Measurements from ENCODE around the gene BRINP1.
"Not testable (repeated sequence)": the region's sequence is repeated elsewhere in the genome, so short reads cannot be mapped to it uniquely, and the experiment has no call there.

Gene BRINP1

DNA sequence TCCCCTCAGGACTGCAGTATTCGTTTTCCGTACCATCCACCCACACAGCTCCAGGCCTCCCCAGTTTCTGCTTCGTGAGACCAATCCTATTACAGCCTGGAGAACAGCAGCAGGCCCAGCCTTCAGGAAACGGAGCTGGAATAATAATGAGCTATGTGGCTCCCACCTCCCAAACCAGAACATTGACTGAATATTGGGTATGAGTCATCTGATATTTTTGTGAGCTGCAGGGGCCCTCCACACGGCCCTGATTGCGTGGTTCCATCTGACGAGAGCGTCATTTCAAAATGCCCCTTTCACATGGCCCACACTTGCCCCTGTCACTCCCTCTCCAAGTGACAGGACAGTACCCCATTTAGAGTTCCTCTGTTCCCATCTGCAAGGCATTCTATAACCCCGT, 192.0 kb downstream of the BRINP1 start:
- DNase-seq, result no peak
- Histone ChIP-seq H3K36me3 (ENCODE audit: control insufficient read depth, insufficient read depth, low read length) (no peaks in the 10 kb centered on the region), H3K27ac (ENCODE audit: insufficient read depth, low read length, poor library complexity, severe bottlenecking) (no peak overlapping the region), H3K4me3 (ENCODE audit: insufficient read depth, low read depth, low read length, poor library complexity, severe bottlenecking) (no peak overlapping the region), H3K27me3 (replicated peaks; ENCODE audit: control insufficient read depth, insufficient read depth, low read length, poor library complexity, severe bottlenecking) (no peaks in the 10 kb centered on the region), H3K4me1 (ENCODE audit: control insufficient read depth, insufficient read depth, low read length, poor library complexity, severe bottlenecking) (no peaks in the 10 kb centered on the region), H3K9me3 (ENCODE audit: control insufficient read depth, low read length) (no peaks in the 10 kb centered on the region)

DNA sequence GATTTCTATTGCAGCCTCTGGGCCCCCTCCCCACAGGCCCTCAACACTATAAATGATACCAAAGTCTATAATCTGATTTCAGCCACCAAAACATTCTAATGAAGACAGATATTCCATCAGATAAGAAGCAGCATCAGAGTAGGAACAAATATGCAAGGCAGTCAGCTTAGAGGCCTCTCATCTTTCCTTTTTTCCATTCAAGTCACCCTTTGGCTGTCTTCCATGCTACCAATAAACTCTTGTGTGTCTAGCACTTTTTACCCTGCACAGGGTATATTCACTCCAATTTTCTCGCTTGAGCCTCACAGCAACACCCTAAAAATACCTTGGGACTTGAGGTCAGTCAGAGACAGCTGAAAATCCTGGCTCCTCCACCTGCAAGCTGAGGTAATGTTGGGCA, 193.7 kb downstream of the BRINP1 start:
- no peak for DNase-seq
- no peaks in the 10 kb centered on the region for H3K4me1 ChIP-seq (ENCODE audit: control insufficient read depth, insufficient read depth, low read length, poor library complexity, severe bottlenecking)

DNA sequence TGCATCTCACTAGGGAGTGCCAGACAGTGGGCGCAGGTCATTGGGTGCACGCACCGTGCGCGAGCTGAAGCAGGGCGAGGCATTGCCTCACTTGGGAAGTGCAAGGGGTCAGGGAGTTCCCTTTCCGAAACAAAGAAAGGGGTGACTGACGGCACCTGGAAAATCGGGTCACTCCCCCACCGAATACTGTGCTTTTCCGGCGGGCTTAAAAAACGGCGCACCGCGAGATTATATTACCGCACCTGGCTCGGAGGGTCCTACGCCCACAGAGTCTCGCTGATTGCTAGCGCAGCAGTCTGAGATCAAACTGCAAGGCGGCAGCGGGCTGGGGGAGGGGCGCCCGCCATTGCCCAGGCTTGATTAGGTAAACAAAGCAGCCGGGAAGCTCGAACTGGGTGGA, 200.0 kb downstream of the BRINP1 start:
- not testable (repeated sequence) for H3K4me3 ChIP-seq (ENCODE audit: insufficient read depth, low read depth, low read length, poor library complexity, severe bottlenecking); DNase-seq; H3K27ac ChIP-seq (ENCODE audit: insufficient read depth, low read length, poor library complexity, severe bottlenecking); H3K36me3 ChIP-seq (ENCODE audit: control insufficient read depth, insufficient read depth, low read length); H3K9me3 ChIP-seq (ENCODE audit: control insufficient read depth, low read length); H3K27me3 ChIP-seq (replicated peaks; ENCODE audit: control insufficient read depth, insufficient read depth, low read length, poor library complexity, severe bottlenecking); H3K4me1 ChIP-seq (ENCODE audit: control insufficient read depth, insufficient read depth, low read length, poor library complexity, severe bottlenecking)

More for the DNA sequence above, 193.7 kb downstream of the BRINP1 start:
- no peaks in the 10 kb centered on the region for H3K36me3 ChIP-seq (ENCODE audit: control insufficient read depth, insufficient read depth, low read length)
- H3K27ac ChIP-seq (ENCODE audit: insufficient read depth, low read length, poor library complexity, severe bottlenecking), result no peak overlapping the region
- no peaks in the 10 kb centered on the region for H3K27me3 ChIP-seq (replicated peaks; ENCODE audit: control insufficient read depth, insufficient read depth, low read length, poor library complexity, severe bottlenecking)
- H3K9me3 ChIP-seq (ENCODE audit: control insufficient read depth, low read length), result no peaks in the 10 kb centered on the region
- no peak overlapping the region for H3K4me3 ChIP-seq (ENCODE audit: insufficient read depth, low read depth, low read length, poor library complexity, severe bottlenecking)

DNA sequence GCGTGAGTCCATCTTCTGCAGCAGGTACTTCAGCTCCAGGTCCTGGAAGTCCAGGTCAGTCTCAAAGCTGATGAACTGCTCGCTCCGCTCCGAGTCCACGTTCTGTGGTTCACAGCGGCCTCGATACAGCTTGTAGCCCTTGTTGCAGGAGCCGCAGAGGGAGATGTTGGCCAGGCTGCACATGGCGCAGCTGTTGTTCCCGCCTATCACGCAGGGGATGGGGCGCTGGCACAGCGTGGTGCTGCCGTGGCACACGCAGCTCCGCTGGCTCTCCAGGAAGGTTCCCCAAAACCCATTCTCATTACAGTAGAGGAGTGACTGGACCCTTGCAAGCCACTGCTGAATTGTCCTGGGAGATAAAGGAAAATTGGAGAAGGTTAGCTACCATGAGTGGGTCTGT, 201.4 kb downstream of the BRINP1 start:
- H3K36me3 ChIP-seq (ENCODE audit: control insufficient read depth, insufficient read depth, low read length), result no peaks in the 10 kb centered on the region
- no peak overlapping the region for H3K4me3 ChIP-seq (ENCODE audit: insufficient read depth, low read depth, low read length, poor library complexity, severe bottlenecking)
- no peaks in the 10 kb centered on the region for H3K4me1 ChIP-seq (ENCODE audit: control insufficient read depth, insufficient read depth, low read length, poor library complexity, severe bottlenecking)
- H3K27ac ChIP-seq (ENCODE audit: insufficient read depth, low read length, poor library complexity, severe bottlenecking), result no peak overlapping the region
- no peaks in the 10 kb centered on the region for H3K27me3 ChIP-seq (replicated peaks; ENCODE audit: control insufficient read depth, insufficient read depth, low read length, poor library complexity, severe bottlenecking)
- no peak for DNase-seq
- H3K9me3 ChIP-seq (ENCODE audit: control insufficient read depth, low read length), result no peaks in the 10 kb centered on the region

- Histone ChIP-seq H3K36me3 (ENCODE audit: control insufficient read depth, insufficient read depth, low read length) (no peaks in the 10 kb centered on the region), H3K4me1 (ENCODE audit: control insufficient read depth, insufficient read depth, low read length, poor library complexity, severe bottlenecking) (no peaks in the 10 kb centered on the region), H3K9me3 (ENCODE audit: control insufficient read depth, low read length) (no peaks in the 10 kb centered on the region), H3K27me3 (replicated peaks; ENCODE audit: control insufficient read depth, insufficient read depth, low read length, poor library complexity, severe bottlenecking) (no peaks in the 10 kb centered on the region), H3K27ac (ENCODE audit: insufficient read depth, low read length, poor library complexity, severe bottlenecking) (no peak overlapping the region), H3K4me3 (ENCODE audit: insufficient read depth, low read depth, low read length, poor library complexity, severe bottlenecking) (no peak overlapping the region)
- DNase-seq, result no peak
These were observed 202.0 kb downstream of the BRINP1 start for GRCh38 chr9:119167267-119167666.

DNA sequence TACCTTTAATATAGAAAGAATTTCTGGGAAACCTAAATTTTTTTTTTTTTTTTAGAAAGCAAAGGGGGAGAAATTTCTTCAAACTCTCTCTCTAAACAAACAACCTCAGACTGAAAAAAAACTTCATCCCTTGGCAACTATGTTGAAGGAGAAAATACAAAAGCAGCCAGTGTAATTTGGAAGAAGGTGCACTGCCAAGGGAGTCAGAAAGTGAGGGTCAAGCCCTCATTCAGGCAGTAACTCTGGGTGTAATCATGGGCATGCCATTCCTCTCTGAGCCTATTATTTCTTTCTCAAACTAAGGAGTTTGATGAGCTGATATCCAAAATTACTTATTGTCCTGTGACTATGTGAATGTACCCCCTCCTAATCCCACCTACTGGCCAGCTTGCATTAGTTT, 203.1 kb downstream of the BRINP1 start:
- no peaks in the 10 kb centered on the region for H3K4me1 ChIP-seq (ENCODE audit: control insufficient read depth, insufficient read depth, low read length, poor library complexity, severe bottlenecking)
- no peak for DNase-seq

DNA sequence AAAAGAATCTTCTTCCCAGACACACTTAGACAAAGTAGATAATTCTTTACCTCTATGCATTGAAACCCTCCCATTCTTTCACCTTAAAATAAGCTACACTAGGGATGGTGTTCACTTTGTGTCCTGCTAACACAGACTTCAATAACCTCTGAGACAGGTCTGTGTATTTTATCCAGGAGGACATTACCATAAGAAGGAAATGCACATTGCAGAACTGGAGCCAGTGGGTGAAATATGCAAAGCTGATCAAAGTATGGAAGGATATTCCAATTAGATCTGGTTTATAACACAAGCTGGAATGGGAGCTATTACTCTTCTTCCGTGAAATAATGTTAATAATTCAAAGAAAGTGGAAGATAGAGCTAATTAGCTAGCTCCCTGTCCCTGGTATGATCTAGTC, 204.1 kb downstream of the BRINP1 start:
- H3K4me1 ChIP-seq (ENCODE audit: control insufficient read depth, insufficient read depth, low read length, poor library complexity, severe bottlenecking), result no peaks in the 10 kb centered on the region
- H3K27ac ChIP-seq (ENCODE audit: insufficient read depth, low read length, poor library complexity, severe bottlenecking), result no peak overlapping the region
- H3K27me3 ChIP-seq (replicated peaks; ENCODE audit: control insufficient read depth, insufficient read depth, low read length, poor library complexity, severe bottlenecking), result no peaks in the 10 kb centered on the region
- H3K9me3 ChIP-seq (ENCODE audit: control insufficient read depth, low read length), result no peaks in the 10 kb centered on the region
- H3K4me3 ChIP-seq (ENCODE audit: insufficient read depth, low read depth, low read length, poor library complexity, severe bottlenecking), result no peak overlapping the region
- DNase-seq, result no peak
- no peaks in the 10 kb centered on the region for H3K36me3 ChIP-seq (ENCODE audit: control insufficient read depth, insufficient read depth, low read length)

More for the DNA sequence above, 203.1 kb downstream of the BRINP1 start:
- no peaks in the 10 kb centered on the region for H3K27me3 ChIP-seq (replicated peaks; ENCODE audit: control insufficient read depth, insufficient read depth, low read length, poor library complexity, severe bottlenecking)
- H3K27ac ChIP-seq (ENCODE audit: insufficient read depth, low read length, poor library complexity, severe bottlenecking), result no peak overlapping the region
- H3K4me3 ChIP-seq (ENCODE audit: insufficient read depth, low read depth, low read length, poor library complexity, severe bottlenecking), result no peak overlapping the region
- no peaks in the 10 kb centered on the region for H3K36me3 ChIP-seq (ENCODE audit: control insufficient read depth, insufficient read depth, low read length)
- H3K9me3 ChIP-seq (ENCODE audit: control insufficient read depth, low read length), result no peaks in the 10 kb centered on the region

DNA sequence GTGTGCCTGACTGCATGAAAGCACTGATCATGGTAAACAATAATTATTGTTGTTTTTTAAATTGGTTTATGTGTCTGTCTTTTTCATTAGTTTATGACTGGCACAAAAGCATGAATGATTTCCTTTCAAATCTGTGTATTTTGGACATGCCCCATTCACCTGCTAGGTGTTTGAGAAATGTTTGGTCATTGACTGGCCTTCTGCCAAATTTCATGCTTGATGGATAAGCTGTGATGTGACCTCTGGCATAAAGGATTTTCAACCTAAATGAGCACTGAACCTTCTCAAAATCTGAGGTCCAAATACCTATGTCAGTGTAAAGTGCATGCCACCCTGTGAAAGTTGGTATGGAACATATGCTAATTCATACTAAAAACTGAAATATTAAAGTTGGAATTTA, 204.5 kb downstream of the BRINP1 start:
- DNase-seq, result no peak
- Histone ChIP-seq H3K9me3 (ENCODE audit: control insufficient read depth, low read length) (no peaks in the 10 kb centered on the region), H3K4me1 (ENCODE audit: control insufficient read depth, insufficient read depth, low read length, poor library complexity, severe bottlenecking) (no peaks in the 10 kb centered on the region), H3K27me3 (replicated peaks; ENCODE audit: control insufficient read depth, insufficient read depth, low read length, poor library complexity, severe bottlenecking) (no peaks in the 10 kb centered on the region), H3K27ac (ENCODE audit: insufficient read depth, low read length, poor library complexity, severe bottlenecking) (no peak overlapping the region), H3K36me3 (ENCODE audit: control insufficient read depth, insufficient read depth, low read length) (no peaks in the 10 kb centered on the region), H3K4me3 (ENCODE audit: insufficient read depth, low read depth, low read length, poor library complexity, severe bottlenecking) (no peak overlapping the region)

DNA sequence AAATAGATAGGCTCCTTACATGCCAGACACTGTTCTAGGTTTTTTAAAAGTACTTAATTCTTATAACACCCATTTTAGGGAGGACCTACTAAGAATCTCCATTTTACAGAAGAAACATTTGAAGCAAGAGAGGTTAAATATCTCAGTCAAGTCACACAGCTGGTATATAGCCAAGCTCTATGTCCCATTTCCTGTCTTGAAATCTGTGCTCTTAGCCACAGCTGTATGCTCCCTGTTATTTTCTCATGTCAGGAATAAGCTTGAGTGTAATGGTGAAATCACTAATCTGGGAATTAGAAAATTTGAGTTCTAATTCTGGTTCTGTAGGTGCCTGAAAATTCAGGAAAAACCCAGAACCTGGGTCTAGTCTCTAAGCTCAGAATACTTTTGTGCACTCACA, 208.7 kb downstream of the BRINP1 start:
- no peaks in the 10 kb centered on the region for H3K4me1 ChIP-seq (ENCODE audit: control insufficient read depth, insufficient read depth, low read length, poor library complexity, severe bottlenecking)
- H3K27ac ChIP-seq (ENCODE audit: insufficient read depth, low read length, poor library complexity, severe bottlenecking), result no peak overlapping the region
- no peak for DNase-seq
- H3K9me3 ChIP-seq (ENCODE audit: control insufficient read depth, low read length), result no peaks in the 10 kb centered on the region
- H3K4me3 ChIP-seq (ENCODE audit: insufficient read depth, low read depth, low read length, poor library complexity, severe bottlenecking), result no peak overlapping the region
- H3K27me3 ChIP-seq (replicated peaks; ENCODE audit: control insufficient read depth, insufficient read depth, low read length, poor library complexity, severe bottlenecking), result no peaks in the 10 kb centered on the region
- H3K36me3 ChIP-seq (ENCODE audit: control insufficient read depth, insufficient read depth, low read length), result no peaks in the 10 kb centered on the region

DNA sequence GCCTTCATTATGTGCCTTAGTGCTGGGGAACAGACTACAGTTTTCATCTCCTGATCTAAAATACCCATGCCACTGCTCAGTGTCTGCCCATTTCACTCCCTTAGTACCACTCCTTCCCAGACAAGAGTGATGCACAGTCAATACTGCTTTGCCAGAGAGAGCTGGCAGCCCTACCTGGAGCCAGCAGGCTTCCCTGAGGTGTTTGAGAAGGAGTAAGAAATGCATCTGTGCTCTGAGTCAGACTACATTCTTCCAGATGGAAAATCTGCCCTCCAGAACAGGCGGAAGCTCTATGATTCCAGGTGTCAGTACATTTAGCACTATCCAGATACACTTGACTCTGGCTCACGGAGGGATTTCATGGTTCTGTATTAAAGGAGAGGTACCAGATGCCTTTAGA, 209.8 kb downstream of the BRINP1 start:
- DNase-seq, result no peak
- Histone ChIP-seq H3K9me3 (ENCODE audit: control insufficient read depth, low read length) (no peaks in the 10 kb centered on the region), H3K27ac (ENCODE audit: insufficient read depth, low read length, poor library complexity, severe bottlenecking) (no peak overlapping the region), H3K27me3 (replicated peaks; ENCODE audit: control insufficient read depth, insufficient read depth, low read length, poor library complexity, severe bottlenecking) (no peaks in the 10 kb centered on the region), H3K36me3 (ENCODE audit: control insufficient read depth, insufficient read depth, low read length) (no peaks in the 10 kb centered on the region), H3K4me1 (ENCODE audit: control insufficient read depth, insufficient read depth, low read length, poor library complexity, severe bottlenecking) (no peaks in the 10 kb centered on the region), H3K4me3 (ENCODE audit: insufficient read depth, low read depth, low read length, poor library complexity, severe bottlenecking) (no peak overlapping the region)

DNA sequence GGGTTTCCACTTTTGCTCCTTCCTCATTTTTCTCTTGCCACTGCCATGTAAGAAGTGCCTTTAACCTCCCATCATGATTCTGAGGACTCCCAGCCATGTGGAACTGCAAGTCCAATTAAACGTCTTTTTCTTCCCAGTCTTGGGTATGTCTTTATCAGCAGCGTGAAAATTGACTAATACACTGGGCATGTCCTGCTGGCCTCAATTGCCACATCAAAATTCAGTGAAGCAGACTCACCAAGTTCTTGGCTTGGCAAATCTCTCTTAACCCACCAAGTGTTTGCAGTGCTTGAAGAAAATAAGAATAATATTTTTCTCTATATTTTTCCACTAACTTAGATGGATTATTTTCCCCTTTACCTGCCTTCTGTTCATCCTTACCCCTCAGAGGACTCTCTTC, 212.0 kb downstream of the BRINP1 start:
- no peaks in the 10 kb centered on the region for H3K4me1 ChIP-seq (ENCODE audit: control insufficient read depth, insufficient read depth, low read length, poor library complexity, severe bottlenecking)
- H3K36me3 ChIP-seq (ENCODE audit: control insufficient read depth, insufficient read depth, low read length), result no peaks in the 10 kb centered on the region
- no peaks in the 10 kb centered on the region for H3K9me3 ChIP-seq (ENCODE audit: control insufficient read depth, low read length)
- no peak for DNase-seq
- H3K4me3 ChIP-seq (ENCODE audit: insufficient read depth, low read depth, low read length, poor library complexity, severe bottlenecking), result no peak overlapping the region
- no peaks in the 10 kb centered on the region for H3K27me3 ChIP-seq (replicated peaks; ENCODE audit: control insufficient read depth, insufficient read depth, low read length, poor library complexity, severe bottlenecking)
- no peak overlapping the region for H3K27ac ChIP-seq (ENCODE audit: insufficient read depth, low read length, poor library complexity, severe bottlenecking)

All from effector memory CD4-positive, alpha-beta T cell (primary cell).